Measurements from ENCODE around the gene SYDE2.

GRCh38 chr1:85202864-85203255 is 2.0 kb upstream of the SYDE2 start:
- TF ChIP-seq CTCF (IDR thresholded peaks at IDR 0.05 in 2 of 3, conservative IDR thresholded peaks at IDR 0.05 in 1 of 3; ENCODE audit: insufficient read depth in 2 of 3, low read depth in 1 of 3, low read length in 3 of 3) (no peak), KDM2B (CRISPR knock-in tag; IDR thresholded peaks at IDR 0.05) (no peak), YY1 (IDR thresholded peaks at IDR 0.05; ENCODE audit: borderline replicate concordance in 1 of 3, control insufficient read depth in 1 of 3, extremely low read depth in 1 of 3, insufficient read depth in 3 of 3, insufficient read length in 1 of 3, insufficient replicate concordance in 2 of 3, low read depth in 1 of 3, low read length in 2 of 3) (no peak), POLR2B (IDR thresholded peaks at IDR 0.05; ENCODE audit: low read depth, partially characterized antibody) (no peak), EZH2 (IDR thresholded peaks at IDR 0.05; ENCODE audit: borderline replicate concordance, low read depth, low read length) (no peak), KAT7 (CRISPR knock-in tag; IDR thresholded peaks at IDR 0.05; ENCODE audit: borderline replicate concordance) (no peak), NFYB (IDR thresholded peaks at IDR 0.05; ENCODE audit: extremely low read depth, insufficient read length) (no peak), ZNF143 (CRISPR knock-in tag; IDR thresholded peaks at IDR 0.05) (no peak), ZNF3 (CRISPR knock-in tag; IDR thresholded peaks at IDR 0.05) (no peak), ZNF311 (CRISPR knock-in tag; IDR thresholded peaks at IDR 0.05) (no peak), CHD1 (IDR thresholded peaks at IDR 0.05; ENCODE audit: low read length) (no peak)
